Cardiac muscle cell (in vitro differentiated cells and primary cell): ENCODE measurements around the gene YEATS2. TPM values are rescaled to one million over a fixed set of nuclear protein-coding genes. Genes with fewer than 3 reads are reported as not detected.
A peak's percentile ranks its signal among the peaks of the same experiment; 100 is the strongest.

ENCODE experiments used
- DNase-seq, 2 donors: peaks; one replicate each; pipeline versions ENCODE4 v3.0.0 to v3.0.0-alpha.2; 2010 to 2017; ENCODE audit warnings: low read depth in 1 of 2, low spot score in 1 of 2
- H3K27ac ChIP-seq: fragments of 200-600 bp; sonication (generic); 2 replicates; pipeline ENCODE4 v1.5.1; 2016
- H3K27me3 ChIP-seq: fragments of 200-600 bp; sonication (generic); 2 replicates; pipeline ENCODE4 v1.6.0; 2016; ENCODE audit warnings: control low read depth
- H3K36me3 ChIP-seq: fragments of 200-600 bp; sonication (generic); 2 replicates; pipeline ENCODE4 v1.5.1; 2016; ENCODE audit warnings: control low read depth
- H3K4me1 ChIP-seq: fragments of 200-600 bp; sonication (generic); 2 replicates; pipeline ENCODE4 v1.8.1; 2017; ENCODE audit warnings: low read depth, mild to moderate bottlenecking, mixed run types
- H3K4me3 ChIP-seq: fragments of 200-600 bp; sonication (generic); 2 replicates; pipeline ENCODE4 v1.5.1; 2016; ENCODE audit warnings: mild to moderate bottlenecking
- H3K9me3 ChIP-seq: fragments of 200-600 bp; sonication (generic); 2 replicates; pipeline ENCODE4 v1.5.1; 2017; ENCODE audit warnings: low read depth, mild to moderate bottlenecking, control low read depth
- polyA plus RNA-seq: library from polyadenylated mRNA; unstranded; fragments of >200 nt; fragmentation: Nextera tagmentation; extraction: Ambion mirVana; gene quantifications from 2 replicates; pipeline ENCODE4 v1.2.1, GENCODE V29; 2016
- total RNA-seq: library from RNA; depleted of rRNA; stranded (reverse); fragments of >200 nt; gene quantifications from 2 replicates; pipeline ENCODE4 v1.2.3, GENCODE V29; 2016
- TF ChIP-seq, protein P1 (sequence below): IDR thresholded peaks from 2 replicates; pipeline ENCODE4 v1.5.1; 2012; ENCODE audit warnings: low read depth, mild to moderate bottlenecking, low read length

Gene YEATS2
- total RNA-seq (27.4 and 34.9 TPM in 2 replicates), polyA plus RNA-seq (15.7 and 23.7 TPM in 2 replicates)

DNA sequence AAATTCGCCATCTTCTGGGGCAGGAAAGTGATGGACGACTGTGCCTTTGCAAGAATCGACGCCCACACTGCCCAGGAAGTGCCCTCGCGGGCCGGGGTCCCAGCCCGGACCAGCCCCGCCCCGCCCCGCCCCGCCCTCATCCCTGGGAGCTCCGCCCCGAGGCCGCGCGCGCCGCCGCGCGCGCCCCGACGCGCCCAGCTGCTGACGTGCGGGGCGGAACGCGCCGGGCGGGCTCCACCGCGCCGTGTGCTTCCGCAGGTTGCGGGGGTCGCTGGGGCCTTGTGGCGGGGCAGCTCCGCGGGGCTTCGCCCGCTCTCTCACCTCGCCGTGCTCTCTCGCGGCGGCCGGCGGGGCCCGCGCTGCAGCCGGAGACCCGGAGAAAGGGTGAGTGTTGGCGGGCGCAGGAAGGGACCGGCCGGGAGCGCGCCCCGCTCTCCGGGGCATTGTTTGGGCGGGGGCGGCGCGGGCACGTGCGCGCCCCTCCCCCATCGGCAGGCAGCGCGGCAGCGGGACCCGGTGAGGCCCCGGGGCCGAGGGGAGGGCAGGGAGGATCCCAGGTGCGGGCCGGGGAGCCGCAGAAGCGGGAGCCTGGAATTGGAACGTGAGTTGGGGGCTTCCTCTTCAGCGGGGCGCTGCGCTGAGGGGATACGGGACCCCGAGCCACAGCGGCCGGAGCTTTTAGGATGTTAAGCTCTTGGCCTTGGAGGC, at the start of gene YEATS2:
YEATS2 (plus strand) TSS at position 188 of the 708 bp plus-strand sequence. CDS start 17,366 bp downstream, outside the sequence.
- H3K9me3 ChIP-seq, result no peaks in the 10 kb centered on the region
- peak within 1 kb of the TSS; percentile 96 for H3K4me3 ChIP-seq
- peak within 1 kb of the TSS; percentile 79 for H3K27ac ChIP-seq
- H3K4me1 ChIP-seq, result peaks cover 22% of the 10 kb centered on the region
- H3K36me3 ChIP-seq, result no peaks in the 10 kb centered on the region
- no peaks in the 10 kb centered on the region for H3K27me3 ChIP-seq
- TF ChIP-seq, protein P1, sequence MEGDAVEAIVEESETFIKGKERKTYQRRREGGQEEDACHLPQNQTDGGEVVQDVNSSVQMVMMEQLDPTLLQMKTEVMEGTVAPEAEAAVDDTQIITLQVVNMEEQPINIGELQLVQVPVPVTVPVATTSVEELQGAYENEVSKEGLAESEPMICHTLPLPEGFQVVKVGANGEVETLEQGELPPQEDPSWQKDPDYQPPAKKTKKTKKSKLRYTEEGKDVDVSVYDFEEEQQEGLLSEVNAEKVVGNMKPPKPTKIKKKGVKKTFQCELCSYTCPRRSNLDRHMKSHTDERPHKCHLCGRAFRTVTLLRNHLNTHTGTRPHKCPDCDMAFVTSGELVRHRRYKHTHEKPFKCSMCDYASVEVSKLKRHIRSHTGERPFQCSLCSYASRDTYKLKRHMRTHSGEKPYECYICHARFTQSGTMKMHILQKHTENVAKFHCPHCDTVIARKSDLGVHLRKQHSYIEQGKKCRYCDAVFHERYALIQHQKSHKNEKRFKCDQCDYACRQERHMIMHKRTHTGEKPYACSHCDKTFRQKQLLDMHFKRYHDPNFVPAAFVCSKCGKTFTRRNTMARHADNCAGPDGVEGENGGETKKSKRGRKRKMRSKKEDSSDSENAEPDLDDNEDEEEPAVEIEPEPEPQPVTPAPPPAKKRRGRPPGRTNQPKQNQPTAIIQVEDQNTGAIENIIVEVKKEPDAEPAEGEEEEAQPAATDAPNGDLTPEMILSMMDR, result no peak
- DNase-seq, result peak; percentile 73 to 79

DNA sequence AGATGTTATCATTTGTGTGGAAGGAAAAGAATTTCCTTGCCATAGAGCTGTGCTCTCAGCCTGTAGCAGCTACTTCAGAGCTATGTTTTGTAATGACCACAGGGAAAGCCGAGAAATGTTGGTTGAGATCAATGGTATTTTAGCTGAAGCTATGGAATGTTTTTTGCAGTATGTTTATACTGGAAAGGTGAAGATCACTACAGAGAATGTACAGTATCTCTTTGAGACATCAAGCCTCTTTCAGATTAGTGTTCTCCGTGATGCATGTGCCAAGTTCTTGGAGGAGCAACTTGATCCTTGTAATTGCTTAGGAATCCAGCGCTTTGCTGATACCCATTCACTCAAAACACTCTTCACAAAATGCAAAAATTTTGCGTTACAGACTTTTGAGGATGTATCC, 47.0 kb upstream of the YEATS2 start:
- Histone ChIP-seq H3K4me1 (no peaks in the 10 kb centered on the region), H3K27ac (no peak overlapping the region), H3K27me3 (no peaks in the 10 kb centered on the region), H3K4me3 (no peak overlapping the region), H3K36me3 (peaks cover 25% of the 10 kb centered on the region), H3K9me3 (no peaks in the 10 kb centered on the region)
- no peak for DNase-seq
- TF ChIP-seq, protein P1, result no peak

DNA sequence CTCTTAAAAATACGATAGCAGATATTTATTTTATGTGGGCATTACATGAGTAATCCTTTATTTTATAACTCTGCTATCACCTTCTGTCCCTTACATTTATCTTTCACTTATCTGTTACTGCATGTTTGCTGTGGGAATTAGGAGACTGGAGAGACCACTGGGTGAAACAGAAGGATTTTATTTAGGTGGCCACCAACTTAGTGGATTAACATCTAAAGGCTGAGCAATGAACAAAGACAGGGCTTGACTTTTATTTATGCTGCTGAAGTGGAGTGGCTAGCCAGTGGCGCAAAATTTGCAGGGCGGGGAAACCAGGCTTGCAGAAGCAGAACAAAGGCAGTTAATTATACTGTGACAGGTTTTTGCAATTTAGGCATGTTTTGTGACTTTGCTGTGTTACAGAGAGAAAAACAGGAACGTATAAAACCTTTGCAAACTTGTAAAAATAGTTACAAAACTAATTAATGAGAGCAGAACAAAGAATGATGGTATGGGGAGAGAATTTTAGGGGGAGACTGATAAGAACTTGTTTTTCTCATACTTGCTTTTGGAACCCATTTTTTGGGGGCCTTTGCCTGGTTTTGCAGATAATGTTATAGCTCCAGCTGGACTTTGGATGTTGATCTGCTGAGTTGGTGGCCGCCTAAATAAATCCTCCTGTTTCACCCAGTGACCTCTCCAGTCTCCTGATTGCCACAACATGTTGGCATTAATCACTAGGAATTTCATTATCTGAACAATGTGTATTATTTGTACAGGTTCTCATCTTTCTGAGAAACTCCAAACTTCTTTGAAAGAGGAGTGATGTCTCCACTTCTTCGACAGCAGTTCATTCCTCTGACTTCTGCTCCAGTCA, 44.2 kb upstream of the YEATS2 start:
- H3K4me3 ChIP-seq, result no peak overlapping the region
- H3K27ac ChIP-seq, result no peak overlapping the region
- H3K4me1 ChIP-seq, result no peaks in the 10 kb centered on the region
- H3K9me3 ChIP-seq, result no peaks in the 10 kb centered on the region
- no peaks in the 10 kb centered on the region for H3K27me3 ChIP-seq
- peak in 1 of 2 donors; percentile 15 for DNase-seq
- TF ChIP-seq, protein P1, result no peak
- peaks cover 25% of the 10 kb centered on the region for H3K36me3 ChIP-seq

DNA sequence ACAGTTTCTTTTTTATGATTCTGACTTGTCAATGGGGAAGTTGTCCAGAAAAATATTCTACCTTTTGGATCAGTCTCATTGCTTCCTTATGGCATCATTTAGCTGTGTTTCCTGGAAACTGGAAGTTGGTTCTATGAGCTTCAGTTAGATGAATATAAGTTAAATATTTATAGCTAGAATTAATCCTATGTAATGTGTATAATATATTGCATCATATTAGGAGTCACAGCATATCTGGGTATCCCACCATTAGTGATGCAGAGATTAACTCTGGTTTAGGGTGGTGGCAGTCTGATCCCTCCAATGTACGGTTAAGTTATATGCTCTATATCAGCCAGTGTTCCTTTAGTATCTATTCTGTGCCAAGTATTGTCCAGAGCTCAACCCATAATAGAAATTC, 42.9 kb upstream of the YEATS2 start:
- DNase-seq, result no peak
- no peaks in the 10 kb centered on the region for H3K27me3 ChIP-seq
- no peaks in the 10 kb centered on the region for H3K9me3 ChIP-seq
- TF ChIP-seq, protein P1, result no peak
- peaks cover 35% of the 10 kb centered on the region for H3K36me3 ChIP-seq
- H3K27ac ChIP-seq, result no peak overlapping the region
- H3K4me3 ChIP-seq, result no peak overlapping the region
- H3K4me1 ChIP-seq, result no peaks in the 10 kb centered on the region

DNA sequence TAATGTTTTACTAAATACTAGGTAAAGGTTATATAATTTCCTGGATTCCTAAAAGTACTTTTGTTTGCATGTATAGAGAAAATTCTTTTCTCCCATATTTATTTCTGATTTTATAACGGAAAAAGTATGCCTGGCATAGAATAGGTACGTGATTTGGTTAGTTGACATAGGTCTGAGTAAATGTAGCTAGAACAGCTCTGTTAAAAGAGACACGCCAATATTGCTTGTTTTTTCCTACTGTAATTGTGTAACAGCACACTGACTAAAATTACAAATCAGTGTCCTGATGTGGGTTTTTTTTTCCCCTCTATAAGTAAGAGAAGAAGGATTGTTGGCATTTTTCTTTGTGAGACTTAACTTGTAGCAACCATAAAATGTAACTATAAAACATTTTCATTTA, 35.5 kb upstream of the YEATS2 start:
- H3K36me3 ChIP-seq, result peaks cover 33% of the 10 kb centered on the region
- no peak overlapping the region for H3K4me3 ChIP-seq
- H3K9me3 ChIP-seq, result no peaks in the 10 kb centered on the region
- H3K4me1 ChIP-seq, result no peaks in the 10 kb centered on the region
- no peaks in the 10 kb centered on the region for H3K27me3 ChIP-seq
- no peak overlapping the region for H3K27ac ChIP-seq
- peak in 1 of 2 donors; percentile 35 for DNase-seq
- TF ChIP-seq, protein P1, result no peak
